GM19023 (cell line): ENCODE measurements around the gene SPON1.
"Not testable (repeated sequence)": the region's sequence is repeated elsewhere in the genome, so short reads cannot be mapped to it uniquely, and the experiment has no call there.

Experiments
- ATAC-seq: cut with Tn5 transposase; IDR thresholded peaks from one replicate; pipeline ENCODE4 v1.9.1; 2021; ENCODE audit warnings: mild to moderate bottlenecking, moderate library complexity; ENCODE audit not compliant: unreplicated experiment

The SPON1 gene

GRCh38 chr11:14075118-14076078 is 112.9 kb downstream of the SPON1 start:
- no peak for ATAC-seq

DNA sequence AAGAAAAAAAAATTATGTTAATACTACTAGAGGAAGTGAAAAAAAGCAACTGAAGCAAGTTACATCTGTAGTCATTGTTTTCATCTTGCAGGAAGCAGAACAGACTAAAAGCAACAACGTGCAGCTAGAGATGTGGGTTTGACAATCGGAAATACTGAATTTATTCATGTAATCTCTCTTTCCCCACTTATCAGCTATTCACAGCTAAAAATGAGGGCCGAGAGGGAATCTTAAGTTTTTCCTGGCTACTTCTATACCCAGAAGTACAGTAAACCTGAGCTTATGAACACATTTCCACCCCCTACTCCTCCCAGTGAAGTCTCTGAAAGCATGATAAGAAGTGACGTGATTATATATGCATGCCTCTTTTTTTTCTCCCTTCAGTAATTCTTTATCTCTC is 116.5 kb downstream of the SPON1 start:
- no peak for ATAC-seq

DNA sequence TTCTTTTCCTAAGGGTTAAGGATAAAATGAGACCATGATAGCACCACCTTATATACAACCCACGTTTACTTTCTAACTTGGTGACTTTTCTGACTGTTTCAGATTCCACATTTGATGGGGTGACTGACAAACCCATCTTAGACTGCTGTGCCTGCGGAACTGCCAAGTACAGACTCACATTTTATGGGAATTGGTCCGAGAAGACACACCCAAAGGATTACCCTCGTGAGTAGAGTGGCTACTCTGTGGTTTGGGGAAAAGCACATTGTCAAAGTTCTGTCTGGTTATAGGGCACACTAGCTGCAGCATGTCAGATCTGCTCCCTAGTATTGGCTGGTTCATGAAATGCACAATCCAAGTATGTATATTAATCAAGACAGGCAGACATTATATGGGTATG is 117.3 kb downstream of the SPON1 start:
- ATAC-seq = no peak

DNA sequence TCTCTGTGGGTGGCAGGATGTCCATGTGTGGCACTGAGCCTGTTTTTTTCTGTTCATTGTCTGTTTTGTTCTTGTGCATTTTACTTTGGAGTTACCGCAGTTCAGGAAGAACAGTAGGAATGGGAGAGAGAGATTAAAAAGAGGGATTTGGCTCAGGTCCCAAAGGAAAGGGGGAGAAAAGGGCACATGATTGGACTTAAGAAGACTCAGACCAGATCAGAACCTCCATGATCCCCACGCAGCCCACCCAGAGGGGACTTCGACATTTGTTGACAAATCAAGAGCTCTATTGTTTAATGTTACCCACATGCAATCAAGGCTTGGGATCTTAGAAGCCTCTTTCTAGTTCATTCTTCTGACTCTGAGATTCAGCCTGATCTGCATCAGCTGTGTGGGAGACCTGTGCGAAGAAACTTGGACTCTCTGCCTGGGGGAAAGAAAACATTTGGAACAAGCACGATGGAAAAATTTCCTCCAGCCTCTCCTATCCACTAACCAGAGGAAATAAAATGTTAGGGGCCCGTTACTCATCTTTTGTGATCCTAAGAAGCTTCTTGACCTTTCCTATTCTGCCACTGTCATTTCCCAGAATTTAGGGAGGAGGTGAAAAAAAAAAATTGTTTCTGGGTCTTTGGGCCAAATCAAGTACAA is 119.2 kb downstream of the SPON1 start:
- no peak for ATAC-seq

DNA sequence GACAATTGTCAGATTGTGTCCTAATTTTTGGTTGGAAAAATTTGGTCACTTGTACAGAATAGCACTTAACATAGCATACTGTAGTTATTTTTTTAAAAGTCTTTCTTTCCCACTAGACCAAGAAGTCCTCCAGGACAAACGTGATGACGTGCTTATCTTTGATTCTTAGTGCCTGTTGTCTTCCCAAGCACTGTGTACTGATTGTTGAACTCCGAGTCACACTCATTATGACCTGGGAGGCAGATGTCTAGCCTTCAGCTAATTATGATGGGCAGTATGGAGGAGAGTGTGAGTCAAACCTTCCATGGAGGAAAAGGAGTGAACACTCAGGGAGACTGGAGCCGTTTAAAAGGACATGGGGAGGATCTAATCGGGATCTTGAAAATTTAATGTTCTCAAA is 119.8 kb downstream of the SPON1 start:
- ATAC-seq = no peak

- not testable (repeated sequence) for ATAC-seq
These were observed 126.3 kb downstream of the SPON1 start for GRCh38 chr11:14088861-14089260.

DNA sequence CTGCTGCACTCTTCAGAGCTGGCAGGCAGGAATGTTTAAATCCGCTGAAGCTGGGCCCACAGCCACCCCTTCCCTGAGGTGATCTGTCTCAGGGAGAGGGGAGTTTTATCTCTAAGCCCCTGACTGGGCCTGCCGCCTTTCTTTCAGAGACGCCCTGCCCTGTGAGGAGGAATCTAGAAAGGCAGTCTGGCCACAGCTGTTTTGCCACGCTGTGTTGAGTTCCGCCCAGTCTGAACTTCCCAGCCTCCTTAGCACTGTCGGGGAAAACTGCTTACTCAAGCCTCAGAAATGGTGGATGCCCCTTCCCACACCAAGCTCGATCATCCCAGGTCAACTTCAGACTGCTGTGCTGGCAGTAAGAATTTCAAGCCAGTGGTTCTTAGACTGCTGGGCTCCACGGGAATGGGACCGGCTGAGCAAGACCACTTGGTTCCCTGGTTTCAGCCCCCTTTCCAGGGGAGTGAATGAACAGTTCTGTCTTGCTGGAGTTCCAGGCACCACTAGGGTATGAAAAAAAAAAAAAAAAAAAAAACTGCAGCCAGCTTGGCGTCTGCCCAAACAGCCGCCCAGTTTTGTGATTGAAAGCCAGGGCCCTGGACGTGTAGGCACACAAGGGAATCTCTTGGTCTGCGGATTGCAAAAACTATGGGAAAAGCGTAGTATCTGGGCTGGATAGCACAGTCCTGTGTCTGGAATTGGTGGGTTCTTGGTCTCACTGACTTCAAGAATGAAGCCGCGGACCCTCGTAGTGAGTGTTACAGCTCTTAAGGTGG is 127.4 kb downstream of the SPON1 start:
- no peak for ATAC-seq

DNA sequence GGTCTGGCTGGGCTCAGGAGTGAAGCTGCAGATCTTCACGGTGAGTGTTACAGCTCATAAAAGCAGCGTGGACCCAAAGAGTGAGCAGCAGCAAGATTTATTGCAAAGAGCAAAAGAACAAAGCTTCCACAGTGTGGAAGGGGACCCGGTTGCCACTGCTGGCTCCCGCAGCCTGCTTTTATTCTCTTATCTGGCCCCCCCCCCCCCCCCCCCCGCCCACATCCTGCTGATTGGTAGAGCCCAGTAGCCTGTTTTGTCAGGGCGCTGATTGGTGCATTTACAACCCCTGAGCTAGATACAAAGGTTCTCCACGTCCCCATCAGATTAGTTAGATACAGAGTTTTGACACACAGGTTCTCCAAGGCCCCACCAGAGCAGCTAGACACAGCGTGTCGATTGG is 128.1 kb downstream of the SPON1 start:
- not testable (repeated sequence) for ATAC-seq

- no peak for ATAC-seq
These were observed 130.5 kb downstream of the SPON1 start for GRCh38 chr11:14093065-14093464.

DNA sequence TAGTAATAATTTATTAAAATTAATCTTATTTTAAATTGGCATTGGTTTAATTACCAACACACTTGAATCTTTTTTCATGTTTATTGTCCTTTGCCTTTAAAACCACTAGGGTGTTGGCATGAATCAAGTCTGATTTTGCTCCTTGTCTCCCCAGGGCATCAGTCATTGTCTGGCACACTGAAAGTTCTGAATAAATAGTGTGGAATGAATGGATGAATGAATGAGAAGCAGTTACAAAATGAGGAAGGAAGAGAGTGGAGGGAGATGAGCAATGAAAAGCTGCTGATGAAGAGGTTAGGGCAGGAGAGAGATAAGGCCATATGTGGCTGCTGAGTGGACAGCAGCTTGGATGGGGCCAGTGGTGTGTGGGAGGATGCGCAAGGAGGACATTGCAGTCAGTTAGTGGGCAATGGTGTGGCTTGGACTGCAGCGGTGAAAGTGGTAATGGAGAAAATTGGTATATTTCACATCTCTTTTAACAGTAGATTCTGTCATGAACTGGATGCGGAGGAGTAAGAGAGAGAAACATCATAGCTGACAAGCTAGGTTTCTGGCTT is 132.0 kb downstream of the SPON1 start:
- ATAC-seq = no peak

DNA sequence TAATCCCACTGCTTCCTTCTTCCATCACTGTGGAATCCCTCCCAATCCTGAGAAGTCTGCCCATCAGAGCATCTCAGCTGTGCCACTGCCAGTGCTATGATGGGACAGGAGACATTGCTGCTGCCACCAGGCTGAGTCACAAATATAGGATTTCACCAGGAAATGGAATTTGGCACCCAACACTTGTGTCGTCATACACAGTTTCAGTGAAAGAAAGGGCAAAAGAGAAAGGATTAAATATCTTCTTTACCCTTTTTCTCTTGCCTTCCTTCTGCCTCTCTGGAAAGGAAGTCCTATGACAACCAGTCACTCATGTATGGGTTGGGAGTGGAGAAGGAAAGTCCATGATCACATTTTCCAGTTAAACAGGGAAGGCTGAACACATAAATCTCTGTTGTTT is 133.4 kb downstream of the SPON1 start:
- ATAC-seq = no peak

DNA sequence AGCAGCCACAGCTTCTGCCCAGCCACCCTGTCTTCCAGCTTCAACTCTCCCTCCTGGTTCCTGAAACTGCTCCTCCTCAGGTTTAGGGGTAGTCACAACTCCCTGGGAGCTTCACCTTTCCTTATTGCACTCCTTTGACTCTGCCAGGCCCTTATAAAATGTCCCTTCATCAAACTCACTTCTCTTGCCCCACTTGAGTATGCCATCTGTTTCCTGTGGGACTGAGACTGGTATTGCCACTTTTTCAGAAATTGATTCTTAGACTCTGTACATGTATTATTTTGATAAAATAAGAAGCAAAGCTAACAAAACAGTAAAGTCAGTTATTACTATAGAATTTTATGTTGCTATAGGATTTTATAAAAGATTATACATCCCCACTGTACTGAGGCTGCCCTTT is 134.1 kb downstream of the SPON1 start:
- no peak for ATAC-seq

DNA sequence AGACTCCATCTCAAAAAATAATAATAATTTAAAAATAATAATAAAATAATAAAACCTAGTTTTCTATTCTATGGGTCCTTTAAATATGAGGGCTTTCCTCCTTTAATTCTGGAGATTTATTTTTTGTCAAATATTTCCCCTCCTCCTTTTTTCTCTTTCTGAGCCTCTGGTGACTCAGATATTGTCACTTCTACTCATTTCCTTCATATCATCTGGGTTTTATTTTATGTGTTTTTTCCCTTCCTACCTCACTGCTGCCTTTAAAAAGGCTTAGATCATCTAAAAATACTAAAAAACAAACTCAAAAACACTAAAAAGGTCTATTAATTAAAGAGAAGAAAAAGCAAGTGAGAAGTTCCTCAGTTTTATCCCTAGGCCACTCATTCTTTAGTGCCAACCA is 138.9 kb downstream of the SPON1 start:
- ATAC-seq = no peak

- no peak for ATAC-seq
These were observed 140.2 kb downstream of the SPON1 start for GRCh38 chr11:14102766-14103165.

DNA sequence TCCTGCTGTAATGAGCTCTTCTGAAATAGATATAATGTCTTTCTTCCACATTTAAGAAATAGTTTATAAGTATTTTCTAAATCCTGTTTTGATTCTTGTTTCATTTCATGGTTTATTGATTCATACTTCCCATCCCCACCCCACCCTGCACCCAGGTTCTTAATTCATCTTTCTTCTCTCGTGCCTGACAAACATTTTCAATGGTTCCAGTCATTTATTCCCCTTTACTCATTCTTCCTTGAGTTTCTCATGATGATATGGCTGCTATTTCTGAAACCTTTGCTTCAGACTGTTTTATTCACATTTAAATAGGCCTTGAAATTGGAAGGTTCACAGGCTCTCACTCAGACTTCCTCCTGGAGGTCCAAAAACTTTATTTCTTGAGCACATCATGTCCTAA is 142.9 kb downstream of the SPON1 start:
- no peak for ATAC-seq

- ATAC-seq = no peak
These were observed 144.0 kb downstream of the SPON1 start for GRCh38 chr11:14106303-14107049.

DNA sequence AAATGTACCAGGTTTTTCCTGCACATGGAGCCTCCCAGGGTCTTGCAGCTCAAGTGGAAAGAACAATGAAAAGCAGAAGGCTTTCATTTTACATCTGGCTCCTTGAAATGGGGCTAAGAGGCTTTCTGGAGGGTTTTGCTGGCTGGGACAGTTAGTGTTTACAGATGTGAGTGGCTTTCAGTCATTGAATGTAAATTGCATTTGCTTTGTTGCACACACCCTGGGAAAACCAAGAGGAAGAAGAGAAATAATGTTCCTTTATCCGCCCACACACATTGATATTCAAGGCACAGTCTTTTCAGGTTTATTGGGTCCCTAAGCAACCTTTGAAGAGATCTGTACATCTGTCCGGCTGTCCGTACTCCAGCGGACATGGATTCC is 144.5 kb downstream of the SPON1 start:
- ATAC-seq = no peak

DNA sequence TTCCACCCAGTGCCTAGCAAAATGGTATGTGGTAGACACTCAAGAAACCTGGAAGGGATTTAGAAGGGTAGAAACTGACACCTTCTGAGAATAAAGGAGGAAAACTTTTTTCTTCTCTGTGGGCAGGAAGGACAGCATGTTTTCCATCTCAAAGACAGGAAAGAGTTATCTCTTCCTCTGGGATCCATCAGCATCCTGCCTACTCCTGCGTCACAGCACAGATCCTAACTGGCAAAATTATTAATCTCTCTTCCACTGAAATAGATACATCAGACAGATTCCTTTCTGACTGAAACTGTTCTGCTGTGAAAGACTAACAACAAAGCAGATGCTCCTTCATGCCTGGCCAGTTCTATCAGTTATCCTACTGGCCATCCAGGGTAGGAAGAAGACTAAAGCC is 147.2 kb downstream of the SPON1 start:
- ATAC-seq = no peak

- ATAC-seq = no peak
These were observed 148.1 kb downstream of the SPON1 start for GRCh38 chr11:14110629-14111028.

GRCh38 chr11:14111496-14111895 is 149.0 kb downstream of the SPON1 start:
- no peak for ATAC-seq

GRCh38 chr11:14112721-14113120 is 150.2 kb downstream of the SPON1 start:
- no peak for ATAC-seq
